PC-3 (cell line): ENCODE data around the gene CFAP91. TPM values are rescaled to one million over a fixed set of nuclear protein-coding genes. Genes with fewer than 3 reads are reported as not detected.
A peak's percentile ranks its signal among the peaks of the same experiment; 100 is the strongest.

Source experiments
- ATAC-seq: fragments of 200-7000 bp; cut with Tn5 transposase; 2 replicates; pipeline ENCODE4 v1.9.1; 2020; ENCODE audit warnings: mild to moderate bottlenecking, moderate library complexity
- BruUV-seq: library from RNA; stranded (reverse); fragments of 400-500 nt; replicated peaks from 2 replicates; lab custom pipeline; 2021; lab: Mats Ljungman, UMichigan
- CTCF ChIA-PET: fragments of 300-600 bp; sonication (Branson Sonifier 250); formaldehyde crosslinking; loops from one replicate; lab custom pipeline; 2022; ENCODE audit warnings: antibody characterized with exemption; lab: Charles Lee
- POLR2A ChIA-PET: fragments of 300-600 bp; sonication (Branson Sonifier 250); formaldehyde crosslinking; loops from one replicate; lab custom pipeline; 2022; ENCODE audit warnings: antibody characterized with exemption; ENCODE audit not compliant: unreplicated experiment; lab: Charles Lee
- DNase-seq: peaks from one replicate; pipeline ENCODE4 v3.0.0-alpha.2; 2015
- H2AFZ ChIP-seq: fragments of 300-600 bp; sonication (generic); 2 replicates; pipeline ENCODE4 v1.6.0; 2016; ENCODE audit warnings: antibody characterized with exemption, low read length
- H3F3A ChIP-seq: fragments of 300-600 bp; sonication (generic); one replicate; pipeline ENCODE4 v1.6.0; 2017; ENCODE audit warnings: antibody characterized with exemption, low read length, control low read depth, mild to moderate bottlenecking; ENCODE audit not compliant: unreplicated experiment
- H3K27ac ChIP-seq: fragments of 300-600 bp; sonication (generic); 2 replicates; pipeline ENCODE4 v1.5.1; 2016; ENCODE audit warnings: mild to moderate bottlenecking, low read length
- H3K27me3 ChIP-seq: fragments of 300-600 bp; sonication (generic); 2 replicates; pipeline ENCODE4 v1.6.1; 2016; ENCODE audit warnings: low read length, mixed read lengths
- H3K36me3 ChIP-seq: fragments of 300-600 bp; sonication (generic); 2 replicates; pipeline ENCODE4 v1.6.1; 2016; ENCODE audit warnings: low read depth, mixed run types, low read length, mixed read lengths
- H3K4me1 ChIP-seq: fragments of 300-600 bp; sonication (generic); 2 replicates; pipeline ENCODE4 v1.5.1; 2016; ENCODE audit warnings: low read length; ENCODE audit not compliant: insufficient read depth
- H3K4me2 ChIP-seq: fragments of 300-600 bp; sonication (generic); 2 replicates; pipeline ENCODE4 v1.6.0; 2016; ENCODE audit warnings: low read length
- H3K4me3 ChIP-seq: fragments of 300-600 bp; sonication (generic); 2 replicates; pipeline ENCODE4 v1.5.1; 2016; ENCODE audit warnings: mild to moderate bottlenecking, low read length, mixed read lengths
- H3K79me2 ChIP-seq: fragments of 300-600 bp; sonication (generic); 2 replicates; pipeline ENCODE4 v1.6.1; 2017; ENCODE audit warnings: low read length, mixed read lengths
- H3K9ac ChIP-seq: fragments of 300-600 bp; sonication (generic); 2 replicates; pipeline ENCODE4 v1.6.0; 2016; ENCODE audit warnings: mild to moderate bottlenecking, low read length
- H3K9me2 ChIP-seq: fragments of 300-600 bp; sonication (generic); replicated peaks from 2 replicates; pipeline ENCODE4 v1.6.1; 2016; ENCODE audit warnings: mixed run types, low read length, mixed read lengths
- H3K9me3 ChIP-seq: fragments of 300-600 bp; sonication (generic); 2 replicates; pipeline ENCODE4 v1.6.1; 2016; ENCODE audit warnings: low read length, mixed read lengths
- H4K20me1 ChIP-seq: fragments of 300-600 bp; sonication (generic); 2 replicates; pipeline ENCODE4 v1.6.1; 2016; ENCODE audit warnings: low read length, mixed read lengths
- EZH2 ChIP-seq: fragments of 300-600 bp; sonication (generic); IDR thresholded peaks from one replicate; pipeline ENCODE4 v1.6.1; 2017; ENCODE audit warnings: antibody characterized with exemption, mild to moderate bottlenecking, low read length; ENCODE audit not compliant: unreplicated experiment
- EZH2phosphoT487 ChIP-seq: fragments of 300-600 bp; sonication (generic); IDR thresholded peaks from 2 replicates; pipeline ENCODE4 v1.6.1; 2018; ENCODE audit warnings: mild to moderate bottlenecking, antibody characterized with exemption, low read length, borderline replicate concordance
- intact Hi-C: fragments of 100-400 bp; cut with micrococcal nuclease; formaldehyde crosslinking; loops from 2 replicates; pipeline ENCODE4 v1.9.0; 2023
- total RNA-seq: library from RNA; depleted of rRNA; stranded (reverse); fragments of >200 nt; gene quantifications from 2 replicates; pipeline ENCODE4 v1.2.3, GENCODE V29; 2014
- TF ChIP-seq, protein P1 (sequence below): fragments of 300-600 bp; sonication (generic); conservative IDR thresholded peaks from 2 replicates; pipeline ENCODE4 v1.5.1; 2017; ENCODE audit warnings: antibody characterized with exemption, low read depth, mild to moderate bottlenecking, low read length

CFAP91 gene
- total RNA-seq, 1 experiment from 2014 or later, result 1.1 TPM

DNA sequence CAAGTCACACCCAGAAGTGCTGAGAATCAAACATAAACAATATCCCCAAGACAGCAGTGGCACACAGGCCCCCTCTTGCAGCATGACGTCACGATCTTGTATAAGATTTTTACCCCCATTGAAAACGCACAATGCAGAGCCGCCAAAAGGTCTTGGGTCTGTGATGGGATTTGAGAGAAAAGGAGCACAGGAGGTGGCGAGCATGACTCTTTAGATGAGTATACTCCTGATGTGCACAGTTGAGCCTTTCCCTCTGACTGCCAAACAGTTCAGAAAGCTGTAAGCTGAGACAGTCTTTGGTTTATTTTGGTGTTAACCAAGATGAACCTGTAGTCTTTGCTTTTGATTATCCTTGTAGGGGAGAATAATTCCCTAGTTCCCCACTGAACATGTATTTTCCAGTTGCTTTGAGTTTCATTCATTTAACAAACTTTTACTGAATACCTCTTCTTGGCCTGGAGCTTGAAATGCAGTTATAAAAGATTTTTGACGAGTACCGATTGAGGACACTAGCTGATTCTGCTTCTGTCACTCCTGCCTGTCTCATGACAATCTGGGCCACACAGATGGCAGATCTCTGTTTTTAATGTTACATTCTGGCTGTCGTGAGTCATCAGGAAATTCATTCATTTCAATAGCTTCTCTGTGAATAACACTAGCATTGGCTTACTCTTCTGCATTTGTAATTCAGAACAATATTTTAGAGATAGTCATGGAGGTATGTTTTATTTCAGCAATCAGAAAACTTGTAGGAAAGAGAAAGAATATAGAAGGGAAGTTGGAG lies 28.9 kb downstream of the CFAP91 start:
- intact Hi-C loops, result no loop called here
- TF ChIP-seq EZH2phosphoT487, result no peak
- TF ChIP-seq, protein P1, sequence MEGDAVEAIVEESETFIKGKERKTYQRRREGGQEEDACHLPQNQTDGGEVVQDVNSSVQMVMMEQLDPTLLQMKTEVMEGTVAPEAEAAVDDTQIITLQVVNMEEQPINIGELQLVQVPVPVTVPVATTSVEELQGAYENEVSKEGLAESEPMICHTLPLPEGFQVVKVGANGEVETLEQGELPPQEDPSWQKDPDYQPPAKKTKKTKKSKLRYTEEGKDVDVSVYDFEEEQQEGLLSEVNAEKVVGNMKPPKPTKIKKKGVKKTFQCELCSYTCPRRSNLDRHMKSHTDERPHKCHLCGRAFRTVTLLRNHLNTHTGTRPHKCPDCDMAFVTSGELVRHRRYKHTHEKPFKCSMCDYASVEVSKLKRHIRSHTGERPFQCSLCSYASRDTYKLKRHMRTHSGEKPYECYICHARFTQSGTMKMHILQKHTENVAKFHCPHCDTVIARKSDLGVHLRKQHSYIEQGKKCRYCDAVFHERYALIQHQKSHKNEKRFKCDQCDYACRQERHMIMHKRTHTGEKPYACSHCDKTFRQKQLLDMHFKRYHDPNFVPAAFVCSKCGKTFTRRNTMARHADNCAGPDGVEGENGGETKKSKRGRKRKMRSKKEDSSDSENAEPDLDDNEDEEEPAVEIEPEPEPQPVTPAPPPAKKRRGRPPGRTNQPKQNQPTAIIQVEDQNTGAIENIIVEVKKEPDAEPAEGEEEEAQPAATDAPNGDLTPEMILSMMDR, result no peak
- TF ChIP-seq EZH2, result no peak
- ATAC-seq (peak; percentile 94), DNase-seq (peak; percentile 52)
- ChIA-PET POLR2A (interaction anchor here (0.6 kb wide), 1 partner anchor 364 kb away, joined by 3 read pairs; no protein-coding TSS in a partner anchor), CTCF (interaction anchor here (0.7 kb wide), 1 partner anchor 34 kb away, joined by 3 read pairs; no protein-coding TSS in a partner anchor)
- H2AFZ ChIP-seq, result no peak overlapping the region
- H4K20me1 ChIP-seq, result no peaks in the 10 kb centered on the region
- H3K9me3 ChIP-seq, result no peaks in the 10 kb centered on the region
- H3K9me2 ChIP-seq, result no peaks in the 10 kb centered on the region
- no peaks in the 10 kb centered on the region for H3F3A ChIP-seq
- no peaks in the 10 kb centered on the region for H3K27me3 ChIP-seq
- no peak overlapping the region for H3K4me3 ChIP-seq
- no peak overlapping the region for H3K9ac ChIP-seq
- BruUV-seq, result no TSS peak
- no peaks in the 10 kb centered on the region for H3K79me2 ChIP-seq
- no peaks in the 10 kb centered on the region for H3K36me3 ChIP-seq
- no peaks in the 10 kb centered on the region for H3K4me1 ChIP-seq
- no peak overlapping the region for H3K4me2 ChIP-seq
- H3K27ac ChIP-seq, result no peak overlapping the region

DNA sequence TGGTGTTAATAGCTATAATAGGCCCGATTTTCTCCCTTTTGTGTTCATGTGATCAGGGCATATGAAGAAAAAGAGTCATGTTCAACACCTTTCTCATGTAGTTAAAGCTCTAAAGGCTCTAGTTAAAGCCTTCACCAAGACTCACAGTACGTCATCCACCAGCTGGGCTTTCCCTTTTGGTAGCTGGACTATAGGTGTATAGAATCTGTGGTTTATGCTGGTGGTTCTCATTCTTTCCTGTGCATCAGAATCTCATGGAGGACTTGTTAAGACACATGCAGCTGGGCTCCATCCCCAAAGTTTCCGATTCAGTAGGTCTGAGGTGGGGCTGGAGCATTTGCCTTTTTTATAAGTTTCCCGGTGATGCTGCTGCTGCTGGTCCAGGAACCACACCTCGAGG lies 31.0 kb downstream of the CFAP91 start:
- Histone ChIP-seq H3K36me3 (no peaks in the 10 kb centered on the region), H4K20me1 (no peaks in the 10 kb centered on the region), H3K4me3 (no peak overlapping the region), H3K9ac (no peak overlapping the region), H3K9me2 (no peaks in the 10 kb centered on the region), H2AFZ (no peak overlapping the region), H3K4me1 (peaks cover 3% of the 10 kb centered on the region; the same call in 1 of the 2 replicates), H3K4me2 (no peak overlapping the region), H3K79me2 (no peaks in the 10 kb centered on the region), H3K27me3 (no peaks in the 10 kb centered on the region), H3K9me3 (no peaks in the 10 kb centered on the region), H3F3A (no peaks in the 10 kb centered on the region), H3K27ac (no peak overlapping the region)
- no peak for ATAC-seq
- BruUV-seq, result no TSS peak
- no peak for TF ChIP-seq EZH2
- TF ChIP-seq EZH2phosphoT487, result no peak
- TF ChIP-seq, protein P1, result no peak
- intact Hi-C loops, result no loop called here
- CTCF ChIA-PET, result no interaction called here
- DNase-seq, result no peak
- POLR2A ChIA-PET, result no interaction called here

DNA sequence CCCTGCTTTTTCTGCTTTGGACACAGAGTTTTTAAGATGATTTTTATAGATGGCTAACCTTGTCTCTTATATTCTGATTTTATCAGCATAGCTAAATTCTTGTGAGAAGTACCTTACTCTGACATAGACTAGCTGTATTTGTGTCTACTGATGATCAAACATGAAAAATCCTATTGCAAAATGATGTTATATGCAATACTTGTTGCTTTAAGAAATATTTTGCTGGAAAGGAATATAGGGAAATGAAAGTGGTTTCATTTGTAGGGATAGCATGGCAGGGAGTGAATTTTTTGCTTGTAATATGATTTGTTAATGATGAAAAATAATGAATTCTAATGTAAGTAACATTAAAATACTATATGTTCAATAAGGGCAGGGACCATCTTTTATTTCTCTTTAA lies 35.9 kb downstream of the CFAP91 start:
- Histone ChIP-seq H3K4me3 (no peak overlapping the region), H3K4me2 (no peak overlapping the region), H3K4me1 (peaks cover 3% of the 10 kb centered on the region; the same call in 1 of the 2 replicates), H3K9me3 (no peaks in the 10 kb centered on the region), H4K20me1 (no peaks in the 10 kb centered on the region), H3K27me3 (peaks cover 5% of the 10 kb centered on the region; the same call in 1 of the 2 replicates), H2AFZ (no peak overlapping the region), H3F3A (no peaks in the 10 kb centered on the region), H3K79me2 (no peaks in the 10 kb centered on the region), H3K9me2 (no peaks in the 10 kb centered on the region), H3K27ac (no peak overlapping the region), H3K36me3 (no peaks in the 10 kb centered on the region), H3K9ac (no peak overlapping the region)
- TF ChIP-seq, protein P1, result no peak
- no peak for TF ChIP-seq EZH2phosphoT487
- no peak for TF ChIP-seq EZH2
- ChIA-PET CTCF (no interaction called here), POLR2A (no interaction called here)
- intact Hi-C loops, result no loop called here
- DNase-seq, result no peak
- BruUV-seq, result no TSS peak
- no peak for ATAC-seq
